Middle frontal gyrus (tissue), 1 donor: Measurements from ENCODE around the gene EVA1C.
A peak's percentile ranks its signal among the peaks of the same experiment; 100 is the strongest.
"Not testable (repeated sequence)": the region's sequence is repeated elsewhere in the genome, so short reads cannot be mapped to it uniquely, and the experiment has no call there.

Experiments used
- DNase-seq: peaks from one replicate; pipeline ENCODE4 v3.0.0-alpha.2; 2015; ENCODE audit warnings: low spot score; ENCODE audit errors: extremely low spot score

Gene EVA1C

DNA sequence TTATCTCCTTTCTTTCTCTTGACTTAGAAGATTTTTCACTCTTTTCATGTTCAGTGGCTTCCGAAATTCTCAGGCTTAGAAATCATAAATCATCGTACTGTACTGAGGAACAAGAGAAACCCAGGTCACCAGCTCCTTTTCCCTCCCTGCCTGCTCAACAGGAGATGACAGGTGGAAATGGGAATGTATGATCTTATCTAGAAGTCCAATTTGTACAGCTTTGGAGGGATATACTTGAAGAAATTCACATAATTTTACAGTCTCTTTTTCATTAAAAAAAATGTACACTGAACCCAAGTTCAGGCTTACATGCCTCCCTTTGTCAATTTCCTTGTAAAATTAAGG lies 11.7 kb downstream of the EVA1C start:
- no peak for DNase-seq

GRCh38 chr21:32424674-32425073 lies 12.2 kb downstream of the EVA1C start:
- DNase-seq, result no peak

- no peak for DNase-seq
Observed at GRCh38 chr21:32425628-32426027, 13.1 kb downstream of the EVA1C start.

GRCh38 chr21:32426066-32426465 lies 13.6 kb downstream of the EVA1C start:
- DNase-seq, result no peak

DNA sequence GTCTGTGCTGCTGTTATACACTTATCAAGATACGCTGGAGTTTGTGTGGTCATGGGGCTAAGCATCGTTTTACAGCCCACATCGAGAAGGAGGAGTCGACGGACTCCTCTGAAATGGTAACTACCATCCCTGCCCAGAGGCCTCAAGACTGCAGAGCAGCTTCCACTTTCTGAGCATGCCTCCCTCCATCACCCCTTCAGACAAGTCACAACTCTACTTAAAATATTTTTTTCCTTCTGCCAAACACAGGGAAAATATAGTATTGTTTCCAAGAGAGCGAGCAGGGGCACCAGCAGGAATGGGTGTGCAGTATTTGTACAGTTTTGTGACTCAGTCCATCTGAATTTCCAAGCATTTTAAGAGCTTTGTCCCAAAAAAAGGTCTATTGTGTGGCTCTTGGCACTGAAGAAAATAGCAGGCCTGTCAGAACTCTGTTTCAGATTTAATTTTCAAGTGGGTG lies 14.1 kb downstream of the EVA1C start:
- peak; percentile 28 for DNase-seq

GRCh38 chr21:32427958-32428623 lies 15.6 kb downstream of the EVA1C start:
- no peak for DNase-seq

DNA sequence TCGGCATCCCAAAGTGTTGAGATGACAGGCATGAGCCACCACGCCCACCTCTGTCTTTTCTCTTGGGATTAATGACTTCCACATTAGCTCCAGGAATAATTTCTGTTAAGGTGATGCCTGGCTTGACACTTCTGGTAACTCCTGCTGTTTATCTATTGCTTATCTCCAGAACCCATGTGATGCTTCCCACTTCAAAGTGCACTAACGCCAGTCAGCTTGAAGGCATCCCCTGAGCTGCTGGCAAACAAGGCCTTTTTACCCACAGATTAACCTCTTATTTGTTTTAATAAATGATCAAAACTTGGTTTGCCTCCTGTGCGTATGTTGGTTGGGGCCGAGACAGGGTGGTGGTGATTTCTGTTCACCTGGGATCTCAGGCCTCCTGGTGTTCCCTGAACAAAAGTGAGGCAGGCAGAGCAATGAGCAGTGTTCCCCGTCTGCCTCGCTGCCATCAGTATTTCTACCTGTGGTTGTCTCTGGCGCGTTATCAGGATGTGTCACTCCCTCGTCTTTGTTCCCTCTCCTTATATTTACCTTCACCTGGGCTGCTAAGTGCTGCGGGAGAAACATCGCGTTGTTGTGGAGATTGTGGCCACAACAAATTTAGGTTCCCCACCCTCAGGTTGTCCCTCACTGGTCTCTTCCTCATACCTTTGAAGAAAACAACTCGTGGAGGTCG lies 20.6 kb downstream of the EVA1C start:
- DNase-seq, result not testable (repeated sequence)

GRCh38 chr21:32437729-32438128 lies 25.2 kb downstream of the EVA1C start:
- DNase-seq, result no peak

DNA sequence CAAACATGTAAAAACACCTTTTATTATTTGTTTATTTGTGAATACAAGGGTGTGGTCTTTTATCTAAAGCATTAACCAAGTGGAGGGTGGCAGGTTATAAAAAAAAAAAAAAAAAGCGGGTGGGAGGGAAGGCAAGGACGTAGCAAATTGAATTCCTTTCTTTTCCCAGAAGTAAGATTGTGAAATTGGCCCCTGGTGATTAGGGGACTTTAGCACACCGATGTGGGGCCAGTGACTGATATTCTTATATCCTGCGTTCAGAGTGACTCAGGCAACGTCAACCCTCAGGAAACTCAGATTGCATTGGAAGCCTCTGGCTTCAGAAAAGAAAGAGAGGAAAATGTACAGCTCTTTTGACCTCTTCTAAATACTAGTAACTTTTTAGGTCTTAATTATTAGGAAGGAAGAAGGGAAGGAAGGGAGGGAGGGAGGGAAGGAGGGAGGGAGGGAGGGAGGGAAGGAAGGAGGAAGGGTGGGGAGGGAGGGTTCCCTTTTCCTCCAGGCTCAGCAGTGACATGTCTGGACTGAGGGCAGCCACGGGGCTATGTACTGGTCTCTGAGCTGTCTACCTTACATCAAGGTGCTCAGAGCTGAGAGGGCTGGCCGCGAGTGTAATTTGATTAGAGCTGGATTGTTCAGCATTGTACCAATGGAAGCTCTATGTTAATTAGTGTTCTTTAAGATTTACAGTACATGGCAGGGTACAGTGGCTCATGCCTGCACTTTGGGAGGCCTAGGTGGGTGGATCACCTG lies 30.2 kb downstream of the EVA1C start:
- no peak for DNase-seq

- DNase-seq, result no peak
Observed at GRCh38 chr21:32445101-32445500, 32.6 kb downstream of the EVA1C start.

DNA sequence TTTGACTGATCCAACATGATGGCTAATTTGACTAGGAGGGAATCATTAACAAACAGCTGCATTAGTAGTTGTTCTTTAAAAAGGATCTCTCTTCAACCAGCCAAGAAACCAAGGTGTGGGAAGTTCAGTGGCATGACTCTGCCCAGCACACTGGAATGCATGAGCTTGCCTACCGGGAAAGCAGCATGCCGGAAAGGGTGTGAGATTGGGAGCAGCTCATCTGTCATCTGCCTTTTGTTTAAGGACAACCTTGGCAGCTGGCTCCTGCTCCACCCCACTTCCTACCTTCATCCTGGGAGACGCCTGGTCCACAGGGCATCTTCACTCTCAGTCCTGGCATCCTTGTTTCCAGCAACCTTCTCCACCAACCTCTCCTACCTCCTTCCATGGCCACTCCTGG lies 33.9 kb downstream of the EVA1C start:
- not testable (repeated sequence) for DNase-seq

DNA sequence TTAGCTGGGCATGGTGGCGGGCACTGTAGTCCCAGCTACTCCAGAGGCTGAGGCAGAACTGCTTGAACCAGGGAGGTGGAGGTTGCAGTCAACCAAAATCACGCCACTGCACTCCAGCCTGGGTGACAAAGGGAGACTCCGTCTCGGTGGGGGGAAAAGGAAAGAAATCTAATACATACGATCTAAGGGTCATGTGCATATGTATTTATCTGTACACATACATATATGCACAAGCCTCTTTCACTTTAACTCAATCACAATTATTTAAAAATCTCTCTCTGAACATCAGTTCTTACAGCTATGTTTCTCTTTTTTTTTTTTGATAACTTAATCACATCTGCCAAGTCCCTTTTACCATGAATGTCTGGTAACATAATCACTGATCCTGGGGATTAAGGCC lies 34.7 kb downstream of the EVA1C start:
- DNase-seq, result no peak

DNA sequence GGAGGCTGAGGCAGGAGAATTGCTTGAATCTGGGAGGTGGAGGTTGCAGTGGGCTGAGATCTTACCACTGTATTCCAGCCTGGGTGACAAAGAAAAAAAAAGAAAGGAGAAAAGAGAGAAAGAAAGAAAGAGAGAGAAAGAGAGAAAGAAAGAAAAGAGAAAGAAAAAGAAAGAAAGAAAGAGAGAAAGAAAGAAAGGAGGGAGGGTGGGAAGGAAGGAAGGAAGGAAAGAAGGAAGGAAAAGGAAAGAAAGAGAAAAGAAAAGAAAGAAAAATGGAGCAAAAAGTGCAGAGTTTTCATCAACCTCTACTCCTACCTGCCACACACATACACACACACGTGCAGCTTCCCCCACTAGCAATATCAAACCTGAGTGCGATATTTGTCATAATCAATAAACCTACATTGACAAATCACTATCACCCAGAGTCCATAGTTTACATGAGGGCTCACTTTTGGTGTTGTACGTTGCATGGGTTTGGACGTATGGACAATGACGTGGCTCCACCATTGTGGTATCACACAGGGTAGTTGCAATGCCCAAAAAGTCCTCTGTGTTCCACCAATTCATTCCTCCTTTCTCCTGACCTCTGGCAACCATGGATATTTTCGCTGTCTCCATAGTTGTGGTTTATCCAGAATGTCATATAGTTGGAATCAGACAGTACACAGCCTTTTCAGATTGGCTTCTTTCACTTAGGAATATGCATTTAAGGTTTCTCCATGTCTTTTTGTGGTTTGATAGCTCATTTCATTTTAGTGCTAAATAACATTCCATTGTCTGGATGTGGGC lies 36.5 kb downstream of the EVA1C start:
- DNase-seq, result no peak

GRCh38 chr21:32450881-32451701 lies 38.6 kb downstream of the EVA1C start:
- DNase-seq, result not testable (repeated sequence)

GRCh38 chr21:32452191-32452590 lies 39.7 kb downstream of the EVA1C start:
- not testable (repeated sequence) for DNase-seq

GRCh38 chr21:32452641-32453040 lies 40.1 kb downstream of the EVA1C start:
- no peak for DNase-seq

DNA sequence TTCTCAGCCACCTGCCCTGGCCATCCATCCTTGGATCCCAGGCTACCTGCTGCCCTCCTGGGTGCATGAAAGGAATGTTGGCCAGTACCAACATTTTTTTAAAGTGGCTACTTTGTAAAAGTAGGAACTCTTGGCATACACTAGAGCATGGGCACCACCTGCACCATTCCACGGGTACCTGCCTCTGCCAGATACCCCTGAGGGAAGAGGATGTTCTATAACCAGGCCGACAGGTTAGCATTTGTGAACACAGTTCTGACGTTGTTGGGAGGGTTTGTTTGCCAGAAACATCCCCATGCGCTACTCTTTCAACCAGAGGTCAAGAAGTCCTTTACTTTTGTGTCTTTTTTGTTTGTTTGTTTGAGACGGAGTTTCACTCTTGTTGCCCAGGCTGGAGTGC lies 43.0 kb downstream of the EVA1C start:
- DNase-seq, result no peak

DNA sequence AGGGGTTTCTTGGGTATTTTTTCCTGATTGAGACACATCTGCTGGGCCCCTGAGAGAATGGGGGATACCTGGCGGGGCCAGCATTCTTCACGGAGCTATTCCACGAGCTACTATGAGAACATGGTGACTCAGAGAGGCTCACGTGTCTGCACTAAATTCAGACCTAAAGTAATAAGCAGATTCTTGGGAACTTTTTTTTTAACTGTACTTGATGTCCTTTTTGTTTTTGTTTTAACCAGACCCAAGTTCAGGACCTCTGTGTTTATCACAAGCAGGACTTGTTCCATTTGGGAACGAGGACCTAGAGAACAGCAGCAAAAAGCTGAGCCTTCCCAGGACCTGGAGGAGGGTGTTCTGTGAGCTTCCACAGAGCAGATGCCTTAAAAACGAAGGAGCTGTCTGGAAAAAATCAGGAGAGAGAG lies 44.0 kb downstream of the EVA1C start:
- no peak for DNase-seq

- no peak for DNase-seq
Observed at GRCh38 chr21:32457360-32457840, 44.9 kb downstream of the EVA1C start.

DNA sequence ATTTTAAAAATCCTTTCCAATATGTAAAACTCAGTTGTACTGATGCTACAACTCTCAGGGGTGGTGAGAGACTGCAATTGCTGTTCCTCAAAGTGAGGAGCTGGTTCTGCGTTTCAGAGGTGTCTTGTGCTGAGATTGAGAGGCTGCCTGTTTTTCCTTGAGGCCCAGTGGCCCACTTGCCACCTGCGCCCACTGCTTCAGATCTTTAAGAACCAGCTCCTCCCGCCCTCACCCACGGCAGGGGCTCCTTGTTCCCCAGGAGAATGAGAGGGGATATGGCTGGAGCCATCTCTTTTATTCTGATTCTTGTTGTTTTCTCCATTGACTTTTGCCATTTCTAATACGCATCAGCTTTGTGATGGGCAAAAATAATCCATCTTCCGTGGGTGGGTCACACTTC lies 45.5 kb downstream of the EVA1C start:
- DNase-seq, result no peak

GRCh38 chr21:32459972-32460371 lies 47.5 kb downstream of the EVA1C start:
- DNase-seq, result no peak
